Activated CD4-positive, CD25-positive, alpha-beta regulatory T cell treated with anti-CD3 and anti-CD28 coated beads, Interleukin-2, amount 50 U/mL, for 24 hours (primary cell): ENCODE results near the gene CDKN2AIPNL.
"Not testable (repeated sequence)": the region's sequence is repeated elsewhere in the genome, so short reads cannot be mapped to it uniquely, and the experiment has no call there.

Experiments
- ATAC-seq, 2 donors: fragments of 150-1000 bp; cut with Tn5 transposase; one replicate each; pipeline ENCODE4 v1.10.0; 2021; ENCODE audit warnings: mild to moderate bottlenecking in 1 of 2, moderate library complexity in 1 of 2

Gene CDKN2AIPNL

GRCh38 chr5:134397196-134397595 is 14.5 kb downstream of the CDKN2AIPNL start:
- ATAC-seq, result no peak

- no peak for ATAC-seq
These were observed 15.4 kb downstream of the CDKN2AIPNL start for GRCh38 chr5:134396274-134396673.

GRCh38 chr5:134394932-134395331 is 16.7 kb downstream of the CDKN2AIPNL start:
- no peak for ATAC-seq

GRCh38 chr5:134392301-134392700 is 19.4 kb downstream of the CDKN2AIPNL start:
- no peak for ATAC-seq

GRCh38 chr5:134387443-134387842 is 24.2 kb downstream of the CDKN2AIPNL start:
- ATAC-seq, result no peak

GRCh38 chr5:134383980-134384697 is 27.5 kb downstream of the CDKN2AIPNL start:
- ATAC-seq, result peak in 1 of 2 donors; percentile 64

- ATAC-seq, result not testable (repeated sequence)
These were observed 29.5 kb downstream of the CDKN2AIPNL start for GRCh38 chr5:134382204-134382603.

GRCh38 chr5:134380346-134380745 is 31.3 kb downstream of the CDKN2AIPNL start:
- ATAC-seq, result no peak

GRCh38 chr5:134374232-134374631 is 37.4 kb downstream of the CDKN2AIPNL start:
- no peak for ATAC-seq

- ATAC-seq, result not testable (repeated sequence)
These were observed 38.0 kb downstream of the CDKN2AIPNL start for GRCh38 chr5:134373633-134374032.

- ATAC-seq, result no peak
These were observed 39.8 kb downstream of the CDKN2AIPNL start for GRCh38 chr5:134371834-134372340.

GRCh38 chr5:134370871-134371833 is 40.5 kb downstream of the CDKN2AIPNL start, which contains the start of gene UBE2B:
UBE2B (plus strand) TSS chr5:134371569; CDS start chr5:134371596, 27 bp downstream.
- peak; percentile 73 to 76 for ATAC-seq

- ATAC-seq, result peak in 1 of 2 donors; percentile 0
These were observed 41.3 kb downstream of the CDKN2AIPNL start for GRCh38 chr5:134370311-134370870.

- no peak for ATAC-seq
These were observed 46.1 kb downstream of the CDKN2AIPNL start for GRCh38 chr5:134365604-134366003.

- no peak for ATAC-seq
These were observed 56.0 kb downstream of the CDKN2AIPNL start for GRCh38 chr5:134355681-134356080.
